GM20431 (cell line): ENCODE results near the gene ATG9A.

Experiments
- in situ Hi-C: fragments of 300-500 bp; cut with MseI, MboI; formaldehyde crosslinking; loops from one replicate; pipeline ENCODE4 v1.15.0; 2020; ENCODE audit warnings: low sequenced_read_pairs; ENCODE audit not compliant: unreplicated experiment

Gene ATG9A

DNA sequence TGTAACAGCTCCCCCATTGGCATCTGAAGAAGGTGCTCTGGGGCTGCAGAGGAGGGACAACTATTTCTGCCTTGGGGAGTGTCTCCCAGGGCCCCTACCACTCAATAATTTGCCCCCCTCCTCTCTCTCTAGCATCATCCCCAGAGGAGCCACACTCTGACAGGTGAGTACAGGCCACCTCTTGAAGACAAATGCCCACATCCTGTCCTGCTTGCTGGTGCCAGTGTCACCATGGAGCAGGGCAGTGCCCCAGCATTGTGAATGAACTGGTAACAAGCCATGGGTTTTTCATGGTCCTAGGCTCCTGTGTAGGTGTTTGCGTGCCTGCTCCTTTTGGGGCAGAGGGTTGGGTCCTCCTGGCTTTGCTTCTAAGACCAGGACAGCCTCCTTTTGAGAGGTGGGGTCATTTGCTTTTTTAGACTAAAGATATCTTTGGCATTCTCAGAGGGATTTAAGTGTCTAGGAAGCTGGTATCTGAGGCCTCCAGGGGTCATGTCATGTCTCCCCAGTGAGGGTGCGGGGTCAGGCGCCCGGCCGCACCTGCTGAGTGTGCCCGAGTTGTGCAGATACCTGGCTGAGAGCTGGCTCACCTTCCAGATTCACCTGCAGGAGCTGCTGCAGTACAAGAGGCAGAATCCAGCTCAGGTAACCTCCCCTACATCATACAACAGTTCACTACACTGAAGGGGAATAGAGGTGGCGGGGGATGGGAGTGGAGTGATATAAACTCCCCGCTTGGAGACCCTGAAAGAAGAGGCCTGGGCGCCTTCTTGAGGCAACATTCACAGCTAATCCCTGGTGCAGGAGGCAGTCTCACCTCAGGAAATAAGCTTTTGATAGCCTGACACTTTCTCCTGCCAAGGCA is 49.6 kb downstream of the ATG9A start:
- in situ Hi-C loops = no loop called here

DNA sequence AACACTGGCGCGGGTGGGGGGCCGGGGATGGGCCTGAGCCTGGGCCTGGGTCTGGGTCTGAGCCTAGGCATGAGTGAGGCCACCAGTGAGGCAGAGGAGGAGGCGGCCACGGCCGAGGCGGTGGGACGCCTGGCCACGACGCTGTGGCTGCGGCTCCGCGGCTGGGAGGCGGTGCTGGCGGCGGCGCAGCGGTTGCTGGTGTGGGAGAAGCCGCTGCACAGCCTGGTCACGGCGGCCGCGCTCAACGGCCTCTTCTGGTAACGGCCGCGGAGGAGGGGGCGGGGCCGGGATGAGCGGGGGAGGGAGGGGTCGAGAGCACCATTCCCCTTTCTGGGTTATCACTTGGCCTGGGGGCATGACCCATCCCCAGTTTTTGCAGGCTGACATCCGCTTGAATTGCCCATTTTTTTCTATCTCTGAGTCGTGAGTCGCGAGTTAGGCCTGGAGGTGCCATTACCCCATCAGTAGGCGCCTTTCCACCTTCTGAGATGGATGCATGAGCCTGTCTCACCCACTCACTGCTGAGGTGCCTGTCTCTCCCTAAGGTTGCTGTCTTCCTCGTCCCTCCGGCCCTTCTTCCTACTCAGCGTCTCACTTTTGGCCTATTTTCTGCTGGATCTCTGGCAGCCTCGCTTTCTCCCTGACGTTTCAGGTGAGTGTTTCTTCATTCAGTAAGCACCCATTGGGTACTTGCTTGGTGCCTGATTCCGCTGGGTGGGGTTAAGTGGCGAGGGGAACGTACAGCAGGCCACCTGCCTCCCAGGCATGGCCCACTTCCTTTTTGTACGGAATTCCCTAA is 50.9 kb downstream of the ATG9A start:
- in situ Hi-C loops = no loop called here

DNA sequence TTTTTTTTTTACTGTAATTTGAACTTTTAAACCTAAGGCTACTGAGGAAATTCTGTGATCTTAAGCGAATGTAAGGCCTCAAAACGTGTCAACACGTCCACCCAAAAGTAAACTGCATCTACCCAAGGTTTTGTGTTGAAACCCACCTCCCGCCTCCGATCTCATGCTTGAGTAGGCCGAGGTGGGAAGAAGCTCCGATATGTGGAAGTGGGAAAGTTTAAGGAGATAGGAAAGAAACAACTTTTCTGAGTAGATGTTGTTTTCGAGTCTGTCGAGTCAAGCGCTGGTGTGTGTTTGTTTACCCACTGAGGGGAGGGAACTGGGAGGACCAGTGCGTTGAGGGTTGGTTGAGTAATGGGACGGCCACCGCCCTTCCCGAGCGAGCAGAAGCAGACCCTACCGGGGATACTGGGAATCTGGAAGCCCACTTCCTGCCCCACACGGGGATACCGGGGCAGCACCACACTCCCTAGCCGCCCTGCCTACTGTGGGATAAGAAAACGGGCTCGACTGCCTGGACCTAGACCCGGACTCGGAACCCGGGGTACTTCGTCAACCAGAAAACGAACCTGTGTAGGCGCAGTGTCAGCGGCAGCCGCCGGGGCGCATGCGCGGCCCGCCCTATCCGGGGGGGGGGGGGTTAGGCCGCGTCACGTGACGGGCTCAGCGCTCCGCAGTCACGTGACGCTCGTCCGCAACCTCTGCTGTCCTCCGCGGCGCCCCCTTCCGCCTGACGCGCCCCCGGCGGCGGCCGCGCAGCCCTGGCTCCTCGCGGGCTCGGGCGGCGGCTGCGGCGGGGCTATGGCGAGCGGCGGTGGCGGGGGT is 51.7 kb downstream of the ATG9A start, which contains the start of gene RETREG2:
RETREG2 (plus strand) TSS at position 724 of the 825 bp plus-strand sequence; CDS start at position 802, 78 bp downstream.
- in situ Hi-C loops = no loop called here

DNA sequence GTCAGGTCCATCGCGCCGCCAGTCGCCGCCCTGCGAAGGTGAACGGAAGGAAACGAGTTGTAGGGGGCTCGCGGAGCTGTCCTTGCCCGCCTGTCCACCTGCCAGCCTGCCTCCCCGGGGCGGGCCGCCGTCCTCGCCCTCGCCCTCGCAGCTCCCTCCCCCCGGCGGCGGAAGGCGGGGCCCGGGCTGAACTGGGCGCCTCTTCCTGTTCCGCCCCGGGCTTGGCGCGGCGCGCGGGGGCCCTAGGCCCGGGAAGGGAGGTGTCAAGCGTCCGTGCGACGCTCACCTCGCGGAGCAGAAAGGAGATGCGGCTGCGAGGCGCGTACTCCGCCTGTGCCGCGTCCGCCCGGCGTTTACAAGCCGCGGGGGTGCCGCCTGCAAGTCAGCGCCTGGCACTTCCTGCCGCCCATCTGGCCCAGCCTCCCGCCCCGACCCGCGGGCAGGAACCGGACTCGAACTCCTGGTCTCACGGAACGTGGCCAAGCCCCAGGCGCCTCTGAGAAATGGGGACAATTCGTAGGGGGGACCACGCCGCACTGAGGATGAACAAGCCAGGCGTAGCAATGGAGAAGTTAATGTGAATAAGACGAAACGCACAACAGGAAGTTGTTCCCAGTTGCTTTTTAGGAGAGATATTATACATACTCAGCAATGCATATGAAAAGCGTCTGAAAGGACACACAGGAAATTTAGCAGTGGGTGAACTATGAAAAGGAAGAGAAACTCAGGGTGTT is 52.5 kb downstream of the ATG9A start, which contains the start of gene CNPPD1:
CNPPD1 (minus strand) TSS at position 108 of the 734 bp plus-strand sequence; CDS start at position 11, 97 bp downstream.
- in situ Hi-C loops = no loop called here

DNA sequence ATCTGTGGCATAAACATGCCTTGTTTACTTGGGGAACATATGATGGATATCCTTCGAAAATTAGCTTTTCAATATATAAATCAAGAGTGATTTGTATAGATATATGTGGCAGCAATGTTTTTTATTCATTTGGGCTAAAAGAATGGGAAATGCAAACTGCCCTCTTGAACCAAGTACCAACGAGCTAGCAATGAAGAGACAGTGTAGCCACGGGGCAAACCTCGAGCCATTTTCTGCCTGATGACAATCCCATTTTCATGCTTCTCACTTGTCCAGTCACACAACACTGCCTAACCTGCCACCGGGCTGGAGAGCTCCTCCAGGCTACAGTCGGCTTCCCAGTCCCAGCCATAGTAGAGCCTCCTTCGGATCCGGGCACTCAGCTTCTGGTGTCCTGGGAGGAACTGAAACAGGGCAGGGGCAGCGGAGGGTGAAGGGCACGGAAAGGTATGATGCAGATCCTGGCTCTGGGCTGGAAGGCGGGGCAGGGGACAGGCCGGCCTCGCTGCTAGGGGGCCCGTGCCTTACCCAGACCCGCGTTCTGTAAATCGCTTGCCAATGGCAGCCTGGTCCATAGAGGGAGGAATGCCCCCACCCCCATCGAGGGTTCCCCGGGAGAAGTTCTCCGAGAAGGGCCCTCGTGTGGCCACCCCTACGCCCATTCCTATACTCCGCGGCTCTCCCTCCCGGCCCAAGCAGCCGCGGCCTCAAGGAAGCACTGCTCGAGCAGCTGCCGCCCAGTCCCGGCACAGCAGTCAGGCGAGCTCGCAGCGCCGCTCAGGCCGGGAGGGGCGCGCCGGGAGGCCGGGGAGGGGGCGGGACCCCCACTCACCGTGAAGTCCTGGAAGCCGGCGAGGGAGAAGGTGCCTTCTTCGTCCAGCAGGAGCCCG is 53.3 kb downstream of the ATG9A start:
- in situ Hi-C loops = no loop called here

DNA sequence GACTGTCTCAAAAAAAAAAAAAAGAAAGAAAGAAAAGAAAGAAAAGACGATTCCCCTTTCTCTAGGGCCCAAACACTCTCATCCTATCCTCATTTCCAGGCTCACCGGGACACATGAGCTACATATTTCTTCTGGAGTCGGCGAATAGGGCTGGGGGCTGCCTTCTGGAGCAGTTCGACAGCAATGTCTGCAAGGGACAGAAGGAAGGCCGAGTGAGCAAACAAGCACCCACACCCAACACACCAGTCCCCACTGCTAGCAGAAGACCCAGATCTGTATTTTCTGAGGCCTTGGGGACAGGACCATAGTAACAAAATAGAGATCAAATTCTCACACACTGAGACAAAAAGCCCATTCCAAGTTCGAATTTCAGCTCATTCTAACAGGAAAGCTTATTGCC is 54.0 kb downstream of the ATG9A start:
- in situ Hi-C loops = no loop called here

DNA sequence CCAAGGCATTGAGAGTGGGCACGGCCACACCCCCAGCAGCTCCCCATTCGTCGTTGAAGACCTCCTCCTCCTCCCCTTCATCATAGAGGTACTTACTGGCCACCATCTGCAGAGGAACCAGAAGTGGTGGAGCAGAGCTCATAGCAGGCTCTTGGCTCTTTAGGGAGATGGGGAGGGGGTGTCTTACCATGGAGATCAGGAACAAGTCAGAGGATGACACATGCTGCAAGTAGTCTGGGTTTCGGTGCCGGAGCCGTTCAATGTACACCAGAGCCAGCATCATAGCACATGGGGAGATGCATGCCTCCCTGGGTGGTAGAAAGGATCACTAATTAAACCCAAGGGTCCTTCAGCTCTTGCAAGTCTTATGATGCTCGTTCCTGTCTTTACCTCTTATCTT is 54.6 kb downstream of the ATG9A start:
- in situ Hi-C loops = no loop called here

DNA sequence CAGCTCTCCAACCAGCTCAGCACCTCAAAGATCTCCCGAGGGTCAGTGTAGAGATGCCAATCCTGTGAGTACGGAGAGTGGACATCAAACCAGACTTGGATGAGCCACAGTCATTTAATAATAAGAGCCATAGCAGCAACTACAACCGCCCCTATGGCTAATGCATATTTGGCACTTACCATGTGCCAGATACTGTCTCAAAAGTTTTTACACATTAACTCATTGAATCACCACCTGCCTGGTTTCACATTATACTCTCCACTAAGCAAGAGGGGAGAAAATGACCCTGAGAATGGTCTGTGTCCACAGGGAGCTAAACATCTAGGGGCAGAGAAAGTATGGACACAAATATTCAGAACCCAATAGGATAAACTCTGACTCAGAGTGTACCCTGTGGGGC is 55.3 kb downstream of the ATG9A start:
- in situ Hi-C loops = no loop called here

DNA sequence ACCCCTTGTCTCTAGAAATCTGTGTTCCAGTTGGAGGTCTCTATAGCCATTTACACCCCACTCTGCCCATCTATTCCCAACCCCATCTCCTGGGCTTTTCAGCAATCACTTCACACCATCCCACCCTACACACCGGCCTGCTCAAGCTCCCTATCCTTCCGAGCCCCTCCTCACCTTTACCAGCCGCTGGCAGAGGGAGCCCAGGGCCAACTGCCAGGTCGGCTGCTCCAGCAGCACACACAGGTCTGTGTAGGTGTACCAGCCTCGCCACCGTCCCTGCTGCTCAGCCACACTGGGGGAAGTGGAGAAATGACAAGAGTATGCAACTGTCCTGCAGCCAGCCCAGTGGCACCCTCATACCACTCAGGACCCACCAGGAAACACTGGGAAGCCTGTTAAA is 56.3 kb downstream of the ATG9A start:
- in situ Hi-C loops = no loop called here

DNA sequence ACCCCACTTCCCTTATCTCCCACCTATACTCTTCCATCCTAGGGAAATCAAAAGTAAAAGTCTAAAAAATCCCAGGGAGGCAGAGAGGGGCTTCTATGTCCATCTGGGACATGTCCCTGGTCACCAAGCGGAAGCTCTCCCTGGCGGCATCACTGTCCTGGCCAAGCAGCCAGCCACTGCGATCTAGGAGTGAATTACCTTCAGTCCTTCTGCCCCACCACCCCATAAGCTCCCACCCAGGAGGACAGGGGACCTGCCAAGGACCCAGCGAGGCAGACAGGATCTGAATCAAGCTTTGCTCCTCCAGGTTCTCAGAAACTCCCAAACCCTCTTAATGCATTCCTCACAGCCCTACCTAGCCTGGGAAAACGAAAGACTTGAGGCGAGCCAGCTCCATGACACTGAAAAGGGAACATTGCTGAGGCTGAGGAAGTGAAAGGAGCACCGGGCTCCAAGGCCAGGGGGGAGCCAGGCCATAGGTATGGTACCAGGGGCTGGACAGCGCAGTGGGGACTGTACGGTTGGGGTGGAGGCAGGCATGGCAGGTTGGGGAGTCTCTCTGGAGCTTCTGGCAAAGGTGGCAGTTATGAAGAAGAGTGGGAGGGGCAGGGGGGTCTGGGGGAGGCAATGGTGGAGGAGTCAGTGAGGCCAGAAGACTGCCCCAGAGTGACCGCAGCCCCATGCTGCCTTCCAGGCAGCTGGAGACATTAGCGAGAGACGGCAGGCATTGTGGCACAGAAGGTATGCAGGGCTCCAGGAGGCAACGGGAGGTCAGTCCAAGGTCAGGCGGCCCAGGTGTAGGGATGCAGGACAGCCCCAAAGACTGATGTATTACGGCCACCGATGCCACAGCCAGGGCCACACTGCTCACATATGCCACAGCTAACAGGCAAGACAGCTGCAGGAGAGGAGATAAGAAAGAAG is 56.9 kb downstream of the ATG9A start:
- in situ Hi-C loops = no loop called here

DNA sequence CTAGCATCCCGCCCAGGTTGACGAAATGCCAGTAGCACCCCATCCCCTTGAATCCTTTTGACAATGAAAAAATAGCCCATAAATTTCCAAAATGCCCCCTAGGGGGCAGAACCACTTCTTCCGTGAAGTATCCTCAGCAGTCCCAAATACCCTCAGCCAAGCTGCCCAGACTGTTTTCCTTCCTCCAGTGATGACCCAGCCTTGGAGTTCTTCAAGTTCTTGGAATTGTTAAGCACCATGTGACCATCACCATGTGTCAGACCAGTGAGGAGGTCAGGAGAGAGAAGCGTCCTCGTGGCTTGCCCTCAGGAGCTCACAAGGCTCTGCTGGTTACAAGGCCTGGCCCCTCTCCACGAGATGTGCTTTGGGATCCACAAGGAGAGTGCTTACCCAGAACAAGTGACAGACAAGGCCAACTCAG is 58.2 kb downstream of the ATG9A start:
- in situ Hi-C loops = no loop called here

DNA sequence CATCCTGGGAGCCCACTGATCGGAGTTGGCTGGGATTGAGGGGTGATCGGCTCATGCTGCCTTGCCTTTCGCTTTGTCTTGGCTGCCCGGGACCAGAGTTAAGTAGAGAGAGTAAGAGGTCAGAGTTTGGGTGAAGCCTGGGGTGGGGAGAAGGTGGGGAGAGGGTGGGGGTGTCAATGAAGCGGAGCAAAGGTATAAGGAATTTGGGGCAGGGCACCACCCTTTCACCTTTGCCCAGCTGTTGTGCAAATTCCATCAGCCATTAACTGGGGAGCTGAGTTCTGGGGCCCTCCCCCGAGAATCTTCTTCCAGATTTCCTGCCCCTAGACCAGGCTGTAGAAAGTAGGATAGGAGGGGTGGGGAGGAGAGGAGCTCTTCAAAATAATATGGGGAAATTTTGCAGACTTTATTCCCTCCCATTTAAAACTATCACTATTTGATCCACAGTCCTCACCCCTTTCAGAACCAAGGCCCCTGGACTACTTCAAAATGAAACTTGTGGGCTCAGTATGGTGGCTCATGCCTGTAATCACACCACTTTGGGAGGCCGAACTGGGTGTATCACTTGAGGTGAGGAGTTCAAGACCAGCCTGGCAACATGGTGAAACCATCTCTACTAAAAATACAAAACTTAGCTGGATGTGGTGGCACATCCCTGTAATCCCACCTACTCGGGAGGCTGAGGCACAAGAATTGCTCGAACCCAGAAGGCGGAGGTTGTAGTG is 59.3 kb downstream of the ATG9A start, which contains the start of gene SLC23A3:
SLC23A3 (minus strand) TSS at position 100 of the 725 bp plus-strand sequence; CDS start at position 55, 45 bp downstream.
- in situ Hi-C loops = no loop called here
